IPS-11a (cell line): Measurements from ENCODE around the gene EXOC1L.

ENCODE experiments used
- H3K4me3 ChIP-seq: one replicate; pipeline ENCODE4 v1.5.1; 2013; ENCODE audit warnings: low read depth, low read length, control low read depth

EXOC1L gene

GRCh38 chr4:55879224-55879623, 59.6 kb downstream of the EXOC1L start:
- H3K4me3 ChIP-seq = no peak overlapping the region

DNA sequence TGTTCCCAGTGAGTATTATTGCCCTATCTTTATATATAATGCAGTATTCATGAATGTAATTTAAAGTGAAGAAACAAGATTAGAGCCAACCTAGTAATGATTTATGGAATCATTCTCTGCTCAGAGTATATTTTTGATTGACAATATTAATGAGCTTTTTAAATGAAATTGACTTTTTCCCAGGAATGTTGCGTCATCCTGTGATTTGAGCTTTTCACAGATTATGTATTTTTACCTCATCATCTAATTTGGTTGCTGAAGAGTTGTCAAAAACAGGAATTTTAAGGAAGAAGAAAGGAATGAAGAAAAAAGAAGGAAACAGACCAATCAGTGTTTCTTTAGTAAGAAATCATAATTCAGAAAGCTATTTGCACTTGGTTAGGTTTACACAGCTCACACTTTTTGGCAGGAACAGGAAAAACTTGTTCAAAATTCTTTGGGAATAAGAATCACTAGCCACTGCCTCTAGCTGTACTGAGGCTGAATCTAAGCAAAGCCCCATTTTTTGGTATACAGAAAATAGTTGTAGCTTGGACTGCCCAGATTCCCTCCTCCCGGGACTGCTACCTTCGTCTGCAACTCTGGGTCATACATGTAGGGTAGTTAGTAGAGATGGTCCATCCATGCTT, 61.2 kb downstream of the EXOC1L start:
- H3K4me3 ChIP-seq = no peak overlapping the region

DNA sequence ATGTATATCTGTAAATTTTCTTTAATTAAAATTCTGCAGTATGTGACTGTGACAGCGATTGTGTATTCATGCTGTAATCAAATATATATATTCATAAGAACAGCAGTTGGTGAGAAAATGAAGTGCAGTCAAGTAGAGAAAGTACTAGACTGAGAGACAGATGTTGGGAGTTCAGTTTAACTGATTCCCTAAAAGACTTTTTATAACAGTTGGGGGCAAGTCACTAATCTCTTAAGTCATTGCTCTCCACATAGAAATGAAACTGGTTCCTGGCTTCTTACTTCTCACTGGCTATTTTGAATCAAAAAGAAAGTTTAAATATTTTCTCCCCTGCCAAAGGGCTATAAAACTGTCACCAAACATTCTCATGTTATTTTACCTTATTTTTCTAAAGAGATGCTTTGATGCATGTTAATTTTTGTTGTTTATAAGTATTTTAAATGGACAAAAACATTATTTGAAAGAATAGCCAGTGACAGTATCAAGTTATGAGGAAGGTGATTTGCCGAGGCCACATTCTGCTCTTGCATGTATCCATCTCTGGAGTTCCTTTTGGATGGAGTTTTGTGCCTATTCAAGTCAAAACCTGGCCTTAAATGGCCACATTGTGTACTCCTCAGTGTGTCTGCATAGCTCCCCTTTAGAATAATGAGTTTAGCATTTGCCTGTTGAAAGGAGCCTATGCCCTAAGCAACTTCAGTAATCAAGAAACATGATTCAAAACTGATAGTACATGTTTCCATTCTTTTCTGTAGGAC, 64.7 kb downstream of the EXOC1L start:
- H3K4me3 ChIP-seq = no peak overlapping the region

DNA sequence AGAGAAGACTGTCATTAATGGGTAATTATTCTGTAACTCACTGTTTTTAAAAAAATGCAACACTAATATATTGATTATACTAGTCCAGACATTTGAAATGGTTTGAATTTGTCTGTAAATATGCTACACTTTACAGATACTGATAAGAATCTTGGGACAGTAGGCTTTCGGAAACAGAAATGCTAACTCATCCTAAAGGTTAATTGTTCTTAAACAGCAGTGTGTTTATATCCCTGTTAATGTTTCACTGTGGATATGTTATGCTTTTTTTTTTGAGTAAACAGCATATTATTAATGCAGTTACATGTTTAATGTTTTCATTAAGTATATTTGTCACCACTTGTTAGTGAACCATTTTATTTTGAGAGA, 65.2 kb downstream of the EXOC1L start:
- H3K4me3 ChIP-seq = no peak overlapping the region
